ENCODE data around the gene SCAMP2.
A peak's percentile ranks its signal among the peaks of the same experiment; 100 is the strongest.
"Not testable (repeated sequence)": the region's sequence is repeated elsewhere in the genome, so short reads cannot be mapped to it uniquely, and the experiment has no call there.

The SCAMP2 gene

GRCh38 chr15:74906067-74906449, 32.9 kb upstream of the SCAMP2 start:
- Histone ChIP-seq H3K27ac (peak overlapping the region; percentile 82), H3K4me3 (peak overlapping the region; percentile 87), H3K9ac (ENCODE audit: insufficient read length) (peak overlapping the region; percentile 84), H3K9me3 (ENCODE audit: low read depth, low read length) (no peaks in the 10 kb centered on the region), H3K36me3 (ENCODE audit: insufficient read depth, low read length) (peaks cover 39% of the 10 kb centered on the region)
- no peak for DNase-seq (ENCODE audit: low read depth, low spot score)
- TF ChIP-seq FOXP2 (optimal IDR thresholded peaks at IDR 0.05; ENCODE audit: control extremely low read depth, extremely low read length, insufficient read depth) (no peak), EZH2 (IDR thresholded peaks at IDR 0.05) (no peak), POLR2AphosphoS5 (IDR thresholded peaks at IDR 0.05; ENCODE audit: borderline replicate concordance, low read depth, low read length) (no peak)

DNA sequence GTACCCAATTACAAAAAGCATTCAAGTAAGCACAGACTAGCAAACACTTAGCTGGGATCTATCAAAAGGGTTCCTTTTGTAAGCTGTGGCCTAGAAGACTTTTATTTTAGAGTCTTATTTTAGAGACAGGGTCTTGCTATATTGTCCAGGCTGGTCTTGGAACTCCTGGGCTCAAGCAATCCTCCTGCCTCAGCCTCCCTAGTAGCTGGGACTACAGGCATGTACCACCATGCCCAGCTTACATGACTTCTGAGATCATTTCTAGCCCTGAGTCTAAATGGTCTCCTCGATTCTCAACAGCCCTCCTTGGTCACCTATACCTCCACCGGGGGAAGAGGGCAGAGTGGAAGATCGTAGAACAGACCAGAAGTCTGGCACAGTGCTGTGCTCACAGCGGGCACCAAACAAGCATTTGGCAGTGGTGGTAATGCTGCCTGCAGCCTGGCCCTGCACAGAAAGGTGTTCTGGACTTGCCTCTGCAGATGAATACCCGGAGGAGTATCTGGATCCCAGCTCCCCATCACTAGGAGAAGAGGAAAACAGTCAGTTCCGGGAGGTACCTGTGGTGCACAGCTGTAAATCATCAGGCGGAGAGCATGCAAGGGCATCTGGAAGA, 31.1 kb upstream of the SCAMP2 start:
- Histone ChIP-seq H3K9ac (ENCODE audit: insufficient read length) (no peak overlapping the region), H3K4me3 (no peak overlapping the region), H3K36me3 (ENCODE audit: insufficient read depth, low read length) (peaks cover 52% of the 10 kb centered on the region), H3K27ac (0 out of 2 replicates have a peak overlapping the region, but pooled peaks have one; percentile 26), H3K9me3 (ENCODE audit: low read depth, low read length) (no peaks in the 10 kb centered on the region)
- DNase-seq (ENCODE audit: low read depth, low spot score): no peak
- TF ChIP-seq EZH2 (IDR thresholded peaks at IDR 0.05): no peak
- TF ChIP-seq POLR2AphosphoS5 (IDR thresholded peaks at IDR 0.05; ENCODE audit: borderline replicate concordance, low read depth, low read length): no peak
- TF ChIP-seq FOXP2 (optimal IDR thresholded peaks at IDR 0.05; ENCODE audit: control extremely low read depth, extremely low read length, insufficient read depth): no peak

DNA sequence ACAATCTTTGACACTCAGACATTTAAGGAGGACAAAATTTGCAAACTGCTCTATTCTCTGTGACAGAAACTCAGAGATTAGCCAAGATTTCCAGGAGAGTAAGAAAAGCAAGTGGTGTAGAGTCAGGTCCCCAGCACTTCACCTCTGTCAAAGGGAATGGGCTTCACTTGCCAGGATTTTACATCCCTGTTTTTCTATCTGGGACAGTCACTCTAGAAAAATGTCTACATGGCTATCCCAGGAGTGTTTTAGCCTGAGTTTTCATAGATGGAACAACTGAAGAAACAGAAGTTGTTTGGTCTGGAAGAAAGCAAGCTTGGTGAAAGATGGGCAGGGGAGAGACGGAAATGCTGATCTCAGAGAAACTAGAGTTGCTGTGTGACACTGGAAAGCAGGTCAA, 30.5 kb upstream of the SCAMP2 start:
- DNase-seq (ENCODE audit: low read depth, low spot score): no peak
- H3K9ac ChIP-seq (ENCODE audit: insufficient read length): no peak overlapping the region
- no peak overlapping the region for H3K4me3 ChIP-seq
- no peaks in the 10 kb centered on the region for H3K9me3 ChIP-seq (ENCODE audit: low read depth, low read length)
- no peak for TF ChIP-seq FOXP2 (optimal IDR thresholded peaks at IDR 0.05; ENCODE audit: control extremely low read depth, extremely low read length, insufficient read depth)
- TF ChIP-seq POLR2AphosphoS5 (IDR thresholded peaks at IDR 0.05; ENCODE audit: borderline replicate concordance, low read depth, low read length): no peak
- TF ChIP-seq EZH2 (IDR thresholded peaks at IDR 0.05): no peak
- peaks cover 58% of the 10 kb centered on the region for H3K36me3 ChIP-seq (ENCODE audit: insufficient read depth, low read length)
- H3K27ac ChIP-seq: 0 out of 2 replicates have a peak overlapping the region, but pooled peaks have one; percentile 26

DNA sequence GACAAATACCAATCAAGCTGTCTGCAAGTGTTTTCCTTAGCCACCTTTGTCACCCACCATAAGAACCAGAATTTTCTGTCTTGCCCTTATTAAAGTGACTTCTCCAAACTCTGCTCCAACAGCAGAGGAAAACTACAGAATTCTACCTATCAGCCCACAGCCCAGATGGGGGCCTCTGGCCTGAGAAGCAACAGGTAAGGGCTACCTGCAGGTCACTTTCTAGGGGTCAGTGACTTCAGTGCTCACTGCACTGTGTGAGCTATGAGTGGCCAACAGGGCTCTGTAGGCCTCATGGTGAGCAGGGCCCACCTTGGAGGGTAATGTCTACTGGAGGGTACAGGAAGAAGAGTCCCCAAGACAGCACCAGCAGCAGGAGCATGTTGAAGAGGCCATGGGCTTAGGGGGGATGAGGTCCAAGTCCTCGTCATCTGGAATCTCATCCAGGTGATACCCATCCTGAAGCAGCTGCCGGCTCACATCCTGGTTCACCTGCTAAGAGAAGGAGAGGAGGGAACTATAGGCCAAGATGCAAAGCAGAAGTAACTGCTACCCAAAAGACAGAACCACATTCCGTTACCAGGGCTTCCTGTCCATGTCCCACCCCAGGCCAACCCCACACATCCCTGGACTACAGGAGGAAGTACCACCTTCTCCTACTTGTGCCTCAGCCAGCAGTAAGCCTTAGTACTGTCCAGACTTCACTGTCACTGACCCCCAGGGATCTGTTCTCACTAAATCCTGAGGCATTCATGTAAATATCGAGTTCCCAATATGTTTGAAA, 29.3 kb upstream of the SCAMP2 start:
- no peak for TF ChIP-seq POLR2AphosphoS5 (IDR thresholded peaks at IDR 0.05; ENCODE audit: borderline replicate concordance, low read depth, low read length)
- TF ChIP-seq FOXP2 (optimal IDR thresholded peaks at IDR 0.05; ENCODE audit: control extremely low read depth, extremely low read length, insufficient read depth): no peak
- no peak for TF ChIP-seq EZH2 (IDR thresholded peaks at IDR 0.05)
- Histone ChIP-seq H3K4me3 (no peak overlapping the region), H3K9ac (ENCODE audit: insufficient read length) (no peak overlapping the region), H3K36me3 (ENCODE audit: insufficient read depth, low read length) (peaks cover 62% of the 10 kb centered on the region), H3K27ac (peak overlapping the region; percentile 4; the same call in 1 of the 2 replicates), H3K9me3 (ENCODE audit: low read depth, low read length) (no peaks in the 10 kb centered on the region)
- DNase-seq (ENCODE audit: low read depth, low spot score): no peak

GRCh38 chr15:74901612-74902063, 28.5 kb upstream of the SCAMP2 start:
- no peak overlapping the region for H3K4me3 ChIP-seq
- peaks cover 62% of the 10 kb centered on the region for H3K36me3 ChIP-seq (ENCODE audit: insufficient read depth, low read length)
- no peak overlapping the region for H3K9ac ChIP-seq (ENCODE audit: insufficient read length)
- peak; percentile 40 for DNase-seq (ENCODE audit: low read depth, low spot score)
- no peak for TF ChIP-seq POLR2AphosphoS5 (IDR thresholded peaks at IDR 0.05; ENCODE audit: borderline replicate concordance, low read depth, low read length)
- no peak for TF ChIP-seq FOXP2 (optimal IDR thresholded peaks at IDR 0.05; ENCODE audit: control extremely low read depth, extremely low read length, insufficient read depth)
- no peak for TF ChIP-seq EZH2 (IDR thresholded peaks at IDR 0.05)
- peak overlapping the region; percentile 4; the same call in 1 of the 2 replicates for H3K27ac ChIP-seq
- H3K9me3 ChIP-seq (ENCODE audit: low read depth, low read length): no peaks in the 10 kb centered on the region

DNA sequence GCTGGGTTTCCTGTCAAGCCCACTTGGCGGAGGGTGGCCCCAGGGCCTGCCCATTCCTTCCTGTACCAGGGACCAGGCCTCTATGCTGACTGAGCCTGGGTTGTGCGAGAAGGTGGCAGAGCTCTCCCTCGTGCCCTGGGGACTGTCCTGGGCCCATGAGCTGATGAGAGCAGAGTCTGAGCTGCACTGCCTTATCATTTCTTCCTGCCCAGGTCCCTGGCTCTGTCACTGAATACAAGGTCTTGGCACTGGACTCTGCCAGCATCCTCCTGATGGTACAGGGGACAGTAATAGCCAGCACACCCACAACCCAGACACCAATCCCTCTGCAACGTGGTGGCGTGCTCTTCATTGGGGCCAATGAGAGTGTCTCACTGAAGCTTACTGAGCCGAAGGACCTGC, 24.1 kb upstream of the SCAMP2 start:
- TF ChIP-seq POLR2AphosphoS5 (IDR thresholded peaks at IDR 0.05; ENCODE audit: borderline replicate concordance, low read depth, low read length) (no peak; the same call in 1 of the 2 replicates), EZH2 (IDR thresholded peaks at IDR 0.05) (no peak), FOXP2 (optimal IDR thresholded peaks at IDR 0.05; ENCODE audit: control extremely low read depth, extremely low read length, insufficient read depth) (no peak)
- Histone ChIP-seq H3K36me3 (ENCODE audit: insufficient read depth, low read length) (peaks cover 48% of the 10 kb centered on the region), H3K27ac (no peak overlapping the region), H3K4me3 (no peak overlapping the region), H3K9me3 (ENCODE audit: low read depth, low read length) (no peaks in the 10 kb centered on the region), H3K9ac (ENCODE audit: insufficient read length) (no peak overlapping the region)
- no peak for DNase-seq (ENCODE audit: low read depth, low spot score)

DNA sequence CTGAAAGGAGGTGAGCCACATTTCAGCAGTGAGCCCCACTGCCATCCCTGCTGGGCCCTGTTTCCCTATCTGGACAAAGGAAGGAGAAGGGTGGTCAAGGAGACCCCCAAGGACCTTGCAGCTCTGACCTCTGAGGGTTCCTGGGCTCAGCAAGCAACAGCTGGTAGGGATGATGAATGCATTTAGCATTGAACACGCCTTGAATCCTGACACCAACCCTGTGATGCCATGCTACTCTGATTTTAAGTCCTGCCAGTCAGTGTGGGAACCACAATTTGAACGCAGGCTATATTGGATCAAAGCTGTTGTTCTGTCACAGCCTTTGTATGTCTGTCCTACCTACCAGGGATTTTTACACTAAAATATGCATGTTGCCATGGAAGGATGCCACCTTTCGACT, 23.2 kb upstream of the SCAMP2 start:
- TF ChIP-seq EZH2 (IDR thresholded peaks at IDR 0.05) (no peak), POLR2AphosphoS5 (IDR thresholded peaks at IDR 0.05; ENCODE audit: borderline replicate concordance, low read depth, low read length) (no peak), FOXP2 (optimal IDR thresholded peaks at IDR 0.05; ENCODE audit: control extremely low read depth, extremely low read length, insufficient read depth) (no peak)
- H3K9ac ChIP-seq (ENCODE audit: insufficient read length): no peak overlapping the region
- H3K9me3 ChIP-seq (ENCODE audit: low read depth, low read length): no peaks in the 10 kb centered on the region
- H3K36me3 ChIP-seq (ENCODE audit: insufficient read depth, low read length): peaks cover 47% of the 10 kb centered on the region
- H3K4me3 ChIP-seq: no peak overlapping the region
- H3K27ac ChIP-seq: no peak overlapping the region
- no peak for DNase-seq (ENCODE audit: low read depth, low spot score)

DNA sequence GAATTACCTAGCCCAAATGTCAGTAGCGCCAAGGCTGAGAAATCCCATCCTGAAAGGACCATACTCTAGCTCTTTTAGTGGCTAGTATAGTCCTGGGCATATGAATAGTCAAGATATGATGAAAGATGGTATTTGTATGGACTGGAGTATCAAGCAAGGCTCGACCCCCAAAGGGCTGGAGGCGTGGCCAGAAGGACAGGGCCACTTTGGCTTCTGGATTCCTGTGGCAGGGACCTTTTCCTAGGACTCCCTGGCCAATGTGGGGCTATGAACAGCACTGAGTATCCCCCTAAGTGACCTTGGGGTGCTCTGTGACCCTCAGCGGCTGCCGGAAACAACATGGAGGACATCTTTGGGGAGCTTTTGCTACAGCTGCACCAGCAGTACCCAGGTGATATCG, 22.7 kb upstream of the SCAMP2 start:
- Histone ChIP-seq H3K9me3 (ENCODE audit: low read depth, low read length) (no peaks in the 10 kb centered on the region), H3K36me3 (ENCODE audit: insufficient read depth, low read length) (peaks cover 43% of the 10 kb centered on the region), H3K27ac (no peak overlapping the region), H3K9ac (ENCODE audit: insufficient read length) (no peak overlapping the region), H3K4me3 (no peak overlapping the region)
- TF ChIP-seq EZH2 (IDR thresholded peaks at IDR 0.05) (no peak), FOXP2 (optimal IDR thresholded peaks at IDR 0.05; ENCODE audit: control extremely low read depth, extremely low read length, insufficient read depth) (no peak), POLR2AphosphoS5 (IDR thresholded peaks at IDR 0.05; ENCODE audit: borderline replicate concordance, low read depth, low read length) (no peak)
- DNase-seq (ENCODE audit: low read depth, low spot score): no peak

DNA sequence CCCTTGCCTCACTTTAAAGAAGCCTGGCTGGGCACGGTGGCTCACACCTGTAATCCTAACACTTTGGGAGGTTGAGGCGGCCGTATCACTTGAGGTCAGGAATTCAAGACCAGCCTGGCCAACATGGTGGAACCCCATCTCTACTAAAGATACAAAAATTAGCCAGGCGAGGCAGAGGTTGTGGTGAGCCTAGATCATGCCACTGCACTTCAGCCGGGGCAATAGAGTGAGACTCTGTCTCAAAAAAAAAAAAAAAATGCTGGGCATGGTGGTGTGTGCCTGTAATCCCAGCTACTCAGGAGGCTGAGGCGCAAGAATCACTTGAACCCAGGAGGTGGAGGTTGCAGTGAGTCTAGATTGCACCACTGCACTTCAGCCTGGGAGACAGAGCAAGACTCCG, 21.2 kb upstream of the SCAMP2 start:
- H3K4me3 ChIP-seq; H3K27ac ChIP-seq; H3K9ac ChIP-seq (ENCODE audit: insufficient read length); DNase-seq (ENCODE audit: low read depth, low spot score); H3K9me3 ChIP-seq (ENCODE audit: low read depth, low read length): not testable (repeated sequence)
- peaks cover 29% of the 10 kb centered on the region; the same call in 1 of the 2 replicates for H3K36me3 ChIP-seq (ENCODE audit: insufficient read depth, low read length)

All from SK-N-MC (cell line).